Gastrocnemius medialis (tissue), 4 donors: ENCODE data around the gene WDR37. TPM values are rescaled to one million over a fixed set of nuclear protein-coding genes. Genes with fewer than 3 reads are reported as not detected.
A peak's percentile ranks its signal among the peaks of the same experiment; 100 is the strongest.

Experiments
- ATAC-seq, 2 donors: fragments of 150-250 bp; one replicate each; pipeline ENCODE4 v1.9.1; 2016
- DNase-seq, 2 donors: peaks; one replicate each; pipeline ENCODE4 v3.0.0-alpha.2; 2019
- H3K27ac ChIP-seq, 4 donors: fragments of 200-600 bp; sonication (generic); 1 replicate in 1 of 4; 2 replicates in 3 of 4; pipeline ENCODE4 v1.5.1; 2016 to 2018; ENCODE audit warnings: mild to moderate bottlenecking in 2 of 4, moderate library complexity in 1 of 4
- H3K27me3 ChIP-seq, 3 donors: fragments of 200-600 bp; sonication (generic) in 2 of 3; 1 replicate in 1 of 3; 2 replicates in 2 of 3; pipeline versions ENCODE4 v1.5.1 to v1.6.0; 2016 to 2019; ENCODE audit warnings: mild to moderate bottlenecking in 1 of 3, moderate library complexity in 1 of 3
- H3K36me3 ChIP-seq, 2 donors: fragments of 200-600 bp; sonication (generic) in 1 of 2; one replicate each; pipeline ENCODE4 v1.5.1; 2017 to 2018
- H3K4me1 ChIP-seq, 2 donors: fragments of 200-600 bp; sonication (generic) in 1 of 2; one replicate each; pipeline ENCODE4 v1.5.1; 2016 to 2017; ENCODE audit warnings: mild to moderate bottlenecking in 2 of 2
- H3K4me3 ChIP-seq, 4 donors: fragments of 200-600 bp; sonication (generic) in 3 of 4; 1 replicate in 1 of 4; 2 replicates in 3 of 4; pipeline ENCODE4 v1.5.1; 2016 to 2019; ENCODE audit warnings: mild to moderate bottlenecking in 2 of 4
- H3K9me3 ChIP-seq, 3 donors: fragments of 200-600 bp; sonication (generic) in 2 of 3; 1 replicate in 1 of 3; 2 replicates in 2 of 3; pipeline ENCODE4 v1.5.1; 2016 to 2019
- POLR2A ChIP-seq, 2 donors: fragments of 450-650 bp; IDR thresholded peaks; one replicate each; pipeline ENCODE4 v1.6.1; 2017; ENCODE audit warnings: antibody characterized with exemption in 2 of 2, mild to moderate bottlenecking in 2 of 2, moderate library complexity in 2 of 2
- in situ Hi-C, 4 donors: fragments of 200-750 bp; cut with MboI; loops; one replicate each; pipeline versions ENCODE4 v1.15.0 to v1.8.0; 2017; ENCODE audit warnings: low sequenced_read_pairs in 4 of 4
- intact Hi-C: fragments of 100-400 bp; cut with DNase I; formaldehyde crosslinking; loops from one replicate; pipeline ENCODE4 v1.15.1; 2023; ENCODE audit warnings: low total_unique reads
- total RNA-seq, 4 donors: library from RNA; depleted of rRNA; stranded (reverse); fragments of >200 nt; gene quantifications; one replicate each; pipeline versions ENCODE4 v1.1.0 to v1.2.3, GENCODE V29; 2016
- TF ChIP-seq, protein P1 (sequence below), 5 experiments: fragments of 450-650 bp in 3 of 5; fragments of 200-600 bp in 2 of 5; sonication (generic) in 2 of 5; IDR thresholded peaks in 4 of 5; conservative IDR thresholded peaks in 1 of 5; 1 replicate in 4 of 5; 2 replicates in 1 of 5; pipeline ENCODE4 v1.5.1; 2016 to 2019; ENCODE audit warnings: antibody characterized with exemption in 5 of 5, mild to moderate bottlenecking in 3 of 5, moderate library complexity in 3 of 5

WDR37 gene
- total RNA-seq, 4 donors from 2014 or later: 18.4 to 26.2 (median 23.2) TPM

DNA sequence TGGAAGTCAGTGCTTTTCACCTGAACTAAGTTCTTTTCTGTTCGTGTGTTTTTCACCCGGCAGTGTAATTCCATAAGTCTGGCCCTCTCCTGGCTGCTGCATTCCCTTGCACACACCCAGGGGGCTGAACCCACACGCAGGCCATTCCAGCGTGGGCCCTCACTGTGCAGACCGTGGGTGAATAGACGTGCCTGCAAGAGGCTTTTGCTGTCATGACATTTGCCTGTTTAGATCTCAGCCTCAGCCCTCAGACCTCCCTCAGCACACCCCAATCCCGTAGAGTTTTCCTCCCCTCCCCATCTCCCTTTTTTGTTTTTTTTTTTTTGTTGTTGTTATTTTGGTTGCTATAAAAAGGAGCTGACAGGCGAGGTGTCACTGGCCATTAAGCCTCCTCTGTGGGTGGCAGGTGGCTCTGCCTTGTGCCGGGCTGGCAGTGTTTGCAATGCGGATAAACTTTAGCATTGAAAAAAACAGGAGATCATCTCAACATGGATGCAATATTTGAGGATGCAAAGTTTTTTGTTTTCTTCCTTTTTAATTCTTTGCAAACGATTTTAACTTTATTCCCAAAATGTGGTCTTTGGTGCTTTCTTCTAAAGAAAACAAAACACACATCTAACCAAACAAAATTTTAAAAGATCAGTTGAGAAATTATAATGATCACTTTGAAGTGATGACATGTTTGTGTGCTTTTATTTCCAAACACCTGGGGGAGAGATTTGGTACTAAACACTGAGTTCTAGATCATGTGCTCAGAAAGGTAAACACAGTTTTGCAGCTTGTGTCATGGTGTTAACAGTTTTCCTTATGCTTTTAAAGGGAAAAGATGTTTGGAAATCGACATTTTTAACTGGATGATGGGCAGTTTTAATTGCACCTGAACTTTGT is 58.8 kb downstream of the WDR37 start:
- no peak for TF ChIP-seq POLR2A (IDR thresholded peaks at IDR 0.05)
- TF ChIP-seq, protein P1, sequence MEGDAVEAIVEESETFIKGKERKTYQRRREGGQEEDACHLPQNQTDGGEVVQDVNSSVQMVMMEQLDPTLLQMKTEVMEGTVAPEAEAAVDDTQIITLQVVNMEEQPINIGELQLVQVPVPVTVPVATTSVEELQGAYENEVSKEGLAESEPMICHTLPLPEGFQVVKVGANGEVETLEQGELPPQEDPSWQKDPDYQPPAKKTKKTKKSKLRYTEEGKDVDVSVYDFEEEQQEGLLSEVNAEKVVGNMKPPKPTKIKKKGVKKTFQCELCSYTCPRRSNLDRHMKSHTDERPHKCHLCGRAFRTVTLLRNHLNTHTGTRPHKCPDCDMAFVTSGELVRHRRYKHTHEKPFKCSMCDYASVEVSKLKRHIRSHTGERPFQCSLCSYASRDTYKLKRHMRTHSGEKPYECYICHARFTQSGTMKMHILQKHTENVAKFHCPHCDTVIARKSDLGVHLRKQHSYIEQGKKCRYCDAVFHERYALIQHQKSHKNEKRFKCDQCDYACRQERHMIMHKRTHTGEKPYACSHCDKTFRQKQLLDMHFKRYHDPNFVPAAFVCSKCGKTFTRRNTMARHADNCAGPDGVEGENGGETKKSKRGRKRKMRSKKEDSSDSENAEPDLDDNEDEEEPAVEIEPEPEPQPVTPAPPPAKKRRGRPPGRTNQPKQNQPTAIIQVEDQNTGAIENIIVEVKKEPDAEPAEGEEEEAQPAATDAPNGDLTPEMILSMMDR (IDR thresholded peaks at IDR 0.05 in 4 of 5, conservative IDR thresholded peaks at IDR 0.05 in 1 of 5): no peak
- DNase-seq (no peak), ATAC-seq (peak in 1 of 2 donors; percentile 31)
- H3K27ac ChIP-seq: peak overlapping the region in 2 of 4 donors; percentile 38 to 54
- no peaks in the 10 kb centered on the region for H3K27me3 ChIP-seq
- in situ Hi-C loops (no loop called here), intact Hi-C loops (no loop called here)
- H3K36me3 ChIP-seq: peaks cover 0 to 44% of the 10 kb centered on the region in 2 donors
- H3K9me3 ChIP-seq: no peaks in the 10 kb centered on the region
- no peak overlapping the region for H3K4me3 ChIP-seq
- H3K4me1 ChIP-seq: peaks cover 10 to 11% of the 10 kb centered on the region in 2 donors

DNA sequence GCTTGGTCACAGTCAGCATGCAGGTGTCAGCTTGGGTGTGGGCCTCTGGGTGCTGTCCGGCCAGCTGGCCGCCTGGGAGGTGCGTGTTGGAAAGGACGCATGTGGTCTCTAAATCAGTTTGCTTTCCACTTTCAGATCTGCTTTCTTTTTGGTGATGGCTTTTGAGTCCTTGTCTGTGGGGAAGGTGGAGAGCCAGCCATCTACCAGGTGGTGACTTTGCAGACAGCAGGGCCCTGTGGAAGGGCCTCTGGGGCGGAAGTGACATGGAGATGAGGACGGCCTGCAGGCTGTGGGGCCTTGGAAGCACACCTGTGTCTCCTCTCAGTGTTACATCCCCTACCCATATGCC is 59.4 kb downstream of the WDR37 start:
- intact Hi-C loops (no loop called here), in situ Hi-C loops (no loop called here)
- Histone ChIP-seq H3K4me3 (no peak overlapping the region), H3K27me3 (no peaks in the 10 kb centered on the region), H3K9me3 (no peaks in the 10 kb centered on the region), H3K27ac (peak overlapping the region in 1 of 4 donors; percentile 38), H3K36me3 (peaks cover 0 to 45% of the 10 kb centered on the region in 2 donors), H3K4me1 (peaks cover 11 to 14% of the 10 kb centered on the region in 2 donors)
- no peak for ATAC-seq
- DNase-seq: no peak
- TF ChIP-seq, protein P1 (IDR thresholded peaks at IDR 0.05 in 4 of 5, conservative IDR thresholded peaks at IDR 0.05 in 1 of 5): no peak
- TF ChIP-seq POLR2A (IDR thresholded peaks at IDR 0.05): no peak

DNA sequence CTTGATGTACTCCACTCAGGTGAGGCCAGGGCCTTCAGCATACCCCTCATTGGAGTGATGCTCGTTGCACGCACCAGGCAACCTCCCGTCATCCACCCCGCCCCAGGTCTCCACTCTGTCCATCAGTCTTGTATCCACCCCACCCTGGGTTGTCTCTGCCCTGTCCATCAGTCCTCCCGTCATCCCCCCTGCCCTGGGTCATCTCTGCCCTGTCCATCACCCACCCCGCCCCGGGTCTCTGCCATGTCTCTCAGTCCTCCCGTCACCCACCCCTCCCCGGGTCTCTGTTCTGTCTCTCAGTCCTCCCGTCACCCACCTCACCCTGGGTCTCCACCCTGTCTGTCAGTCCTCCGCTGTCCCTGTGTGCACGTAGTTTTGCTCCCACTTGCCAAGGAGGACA is 59.9 kb downstream of the WDR37 start:
- ATAC-seq (no peak), DNase-seq (no peak)
- intact Hi-C loops: no loop called here
- in situ Hi-C loops: no loop called here
- TF ChIP-seq POLR2A (IDR thresholded peaks at IDR 0.05): no peak
- TF ChIP-seq, protein P1 (IDR thresholded peaks at IDR 0.05 in 4 of 5, conservative IDR thresholded peaks at IDR 0.05 in 1 of 5): no peak
- Histone ChIP-seq H3K4me1 (peaks cover 11 to 14% of the 10 kb centered on the region in 2 donors), H3K9me3 (no peaks in the 10 kb centered on the region), H3K4me3 (no peak overlapping the region), H3K36me3 (peaks cover 0 to 47% of the 10 kb centered on the region in 2 donors), H3K27ac (peak overlapping the region in 1 of 4 donors; percentile 38), H3K27me3 (no peaks in the 10 kb centered on the region)

DNA sequence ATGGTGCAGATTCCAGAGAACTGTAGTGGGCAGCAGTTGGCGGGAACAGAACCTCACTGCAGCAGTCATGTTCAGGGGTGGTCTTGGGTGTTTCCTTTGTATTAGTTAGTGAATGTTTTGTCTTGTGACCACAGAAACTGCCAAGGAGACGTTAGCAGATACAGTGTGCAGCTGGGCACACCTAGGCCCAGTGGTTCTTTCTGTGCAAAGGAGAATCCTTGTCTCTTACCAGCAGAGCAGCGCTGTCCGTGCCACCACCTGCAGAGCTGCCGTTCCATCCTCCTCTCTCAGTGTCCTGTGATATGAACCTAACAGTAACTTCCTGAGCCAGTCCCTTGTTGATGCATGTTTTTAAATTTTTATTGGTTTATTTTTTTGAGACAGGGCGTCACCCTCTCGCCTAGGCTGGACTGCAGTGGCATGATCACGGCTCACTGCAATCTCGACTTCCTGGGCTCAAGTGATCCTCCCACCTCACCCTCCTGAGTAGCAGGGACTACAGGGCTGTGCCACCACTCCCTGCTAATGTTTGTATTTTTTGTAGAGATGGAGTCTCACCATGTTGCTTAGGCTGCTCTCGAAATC is 60.6 kb downstream of the WDR37 start:
- no peak for DNase-seq
- peaks cover 0 to 55% of the 10 kb centered on the region in 2 donors for H3K36me3 ChIP-seq
- in situ Hi-C loops: no loop called here

More for the DNA sequence above, 60.6 kb downstream of the WDR37 start:
- TF ChIP-seq, protein P1 (IDR thresholded peaks at IDR 0.05 in 4 of 5, conservative IDR thresholded peaks at IDR 0.05 in 1 of 5): no peak
- no peak for TF ChIP-seq POLR2A (IDR thresholded peaks at IDR 0.05)
- intact Hi-C loops: no loop called here
- Histone ChIP-seq H3K27me3 (no peaks in the 10 kb centered on the region), H3K4me1 (peaks cover 11 to 14% of the 10 kb centered on the region in 2 donors), H3K27ac (no peak overlapping the region), H3K9me3 (no peaks in the 10 kb centered on the region), H3K4me3 (no peak overlapping the region)
- ATAC-seq: no peak
